CD4-positive, alpha-beta memory T cell (primary cell): Measurements from ENCODE around the gene FBXO44. TPM values are rescaled to one million over a fixed set of nuclear protein-coding genes. Genes with fewer than 3 reads are reported as not detected.

Source experiments
- CTCF ChIA-PET: fragments of 350-600 bp; sonication (Branson Sonifier 250); formaldehyde crosslinking; loops from one replicate; lab custom pipeline; 2021; ENCODE audit warnings: inconsistent platforms; ENCODE audit not compliant: partially characterized antibody; lab: Charles Lee
- POLR2A ChIA-PET: fragments of 350-600 bp; sonication (Branson Sonifier 250); formaldehyde crosslinking; loops from one replicate; lab custom pipeline; 2021; ENCODE audit not compliant: partially characterized antibody; lab: Charles Lee
- DNase-seq, 5 donors: peaks; one replicate each; pipeline versions ENCODE4 v3.0.0 to v3.0.0-alpha.2; 2020 to 2022; ENCODE audit warnings: mixed read lengths in 1 of 5
- H3K27ac ChIP-seq: one replicate; pipeline ENCODE4 v1.7.0; 2013; ENCODE audit warnings: low read depth, low read length
- H3K27me3 ChIP-seq: 2 replicates; pipeline ENCODE4 v1.7.0; 2013; ENCODE audit warnings: mild to moderate bottlenecking, low read length, moderate library complexity; ENCODE audit not compliant: insufficient read depth
- H3K36me3 ChIP-seq: 2 replicates; pipeline ENCODE4 v1.7.0; 2013; ENCODE audit warnings: mild to moderate bottlenecking, low read length, moderate library complexity; ENCODE audit not compliant: insufficient read depth
- H3K4me1 ChIP-seq: 2 replicates; pipeline ENCODE4 v1.7.0; 2013; ENCODE audit warnings: mild to moderate bottlenecking, low read length, moderate library complexity; ENCODE audit not compliant: insufficient read depth
- H3K4me3 ChIP-seq, 2 donors: one replicate each; pipeline ENCODE4 v1.7.0; 2013; ENCODE audit warnings: low read length in 2 of 2, mild to moderate bottlenecking in 1 of 2
- H3K9me3 ChIP-seq, 2 donors: one replicate each; pipeline ENCODE4 v1.7.0; 2013; ENCODE audit warnings: low read length in 2 of 2, control low read depth in 1 of 2; ENCODE audit not compliant: control insufficient read depth in 1 of 2
- H3K27ac Mint-ChIP-seq, 7 donors: one replicate each; pipeline ENCODE4 v1.8.0; 2020 to 2021; ENCODE audit warnings: mixed read lengths in 7 of 7, mild to moderate bottlenecking in 6 of 7, inconsistent platforms in 3 of 7, moderate library complexity in 3 of 7
- H3K27me3 Mint-ChIP-seq, 2 donors: one replicate each; pipeline ENCODE4 v1.8.0; 2020 to 2021; ENCODE audit warnings: mixed read lengths in 2 of 2
- H3K36me3 Mint-ChIP-seq, 2 donors: one replicate each; pipeline ENCODE4 v1.8.0; 2020 to 2021; ENCODE audit warnings: mixed read lengths in 2 of 2, inconsistent platforms in 1 of 2, mild to moderate bottlenecking in 1 of 2
- H3K4me1 Mint-ChIP-seq, 4 donors: one replicate each; pipeline ENCODE4 v1.8.0; 2020 to 2021; ENCODE audit warnings: mixed read lengths in 4 of 4, mild to moderate bottlenecking in 1 of 4
- H3K4me3 Mint-ChIP-seq, 8 donors: one replicate each; pipeline ENCODE4 v1.8.0; 2020 to 2021; ENCODE audit warnings: mixed read lengths in 8 of 8, mild to moderate bottlenecking in 7 of 8, moderate library complexity in 6 of 8, inconsistent platforms in 3 of 8
- H3K9me3 Mint-ChIP-seq, 8 donors: one replicate each; pipeline ENCODE4 v1.8.0; 2020 to 2021; ENCODE audit warnings: mixed read lengths in 8 of 8, mild to moderate bottlenecking in 5 of 8, inconsistent platforms in 3 of 8, moderate library complexity in 1 of 8
- intact Hi-C: fragments of 100-400 bp; cut with micrococcal nuclease; formaldehyde crosslinking; loops from one replicate; pipeline ENCODE4 v1.15.1; 2023
- polyA plus RNA-seq, 2 donors: library from polyadenylated mRNA; unstranded; fragments of 300-500 nt; fragmentation: Illumina TruSeq; gene quantifications; one replicate each; pipeline ENCODE4 v1.2.3, GENCODE V29; 2021
- total RNA-seq, 2 experiments: library from RNA; stranded (reverse); gene quantifications; one replicate each; pipeline ENCODE4 v1.2.3, GENCODE V29; 2021

FBXO44 gene
- total and polyA plus RNA-seq, 4 experiments from 2014 or later: 10.0 to 56.9 (median 33.8) TPM

GRCh38 chr1:11704194-11704529, 49.5 kb downstream of the FBXO44 start:
- Mint-ChIP-seq H3K9me3 (no peaks in the 10 kb centered on the region), H3K4me3 (no peak overlapping the region), H3K27ac (no peak overlapping the region), H3K27me3 (peaks cover 12% of the 10 kb centered on the region in 2 donors), H3K36me3 (no peaks in the 10 kb centered on the region), H3K4me1 (no peaks in the 10 kb centered on the region)
- no peaks in the 10 kb centered on the region for H3K9me3 ChIP-seq
- H3K4me3 ChIP-seq: no peak overlapping the region
- ChIA-PET CTCF (interaction anchor here (1.4 kb wide), 1 partner anchor 22 kb away, joined by 3 read pairs; no protein-coding TSS in a partner anchor), POLR2A (no interaction called here)
- H3K27ac ChIP-seq: no peak overlapping the region
- intact Hi-C loops: no loop called here
- H3K4me1 ChIP-seq: no peaks in the 10 kb centered on the region
- no peak for DNase-seq
- H3K36me3 ChIP-seq: no peaks in the 10 kb centered on the region
- H3K27me3 ChIP-seq: peaks cover 3% of the 10 kb centered on the region

GRCh38 chr1:11704691-11705475, 50.2 kb downstream of the FBXO44 start:
- H3K27ac Mint-ChIP-seq: no peak overlapping the region
- CTCF ChIA-PET: interaction anchor here (1.4 kb wide), 1 partner anchor 23 kb away, joined by 3 read pairs; no protein-coding TSS in a partner anchor
- POLR2A ChIA-PET: no interaction called here

DNA sequence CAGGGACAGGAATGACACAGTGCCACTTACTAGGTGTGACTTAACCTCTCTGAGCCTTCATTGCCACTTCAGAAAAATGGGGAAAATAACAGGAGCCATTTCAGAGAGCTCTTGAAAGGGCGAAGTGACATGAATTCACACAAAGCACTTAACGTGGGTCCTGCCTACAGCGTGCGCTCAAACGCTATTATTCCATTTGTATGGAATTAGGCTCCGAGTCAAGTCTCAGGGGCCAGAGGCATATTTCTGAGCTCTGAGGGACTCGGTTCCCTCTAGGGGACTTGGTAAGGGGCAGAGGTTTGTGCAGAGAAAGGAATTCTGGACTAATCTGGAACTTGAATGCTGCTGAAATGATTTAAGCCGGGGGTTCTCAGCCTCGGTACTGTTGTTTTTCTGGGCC, 50.9 kb downstream of the FBXO44 start:
- Histone ChIP-seq H3K27me3 (peaks cover 3% of the 10 kb centered on the region), H3K4me3 (no peak overlapping the region), H3K9me3 (no peaks in the 10 kb centered on the region), H3K4me1 (no peaks in the 10 kb centered on the region), H3K27ac (no peak overlapping the region), H3K36me3 (no peaks in the 10 kb centered on the region)
- H3K4me3 Mint-ChIP-seq: no peak overlapping the region
- ChIA-PET CTCF (interaction anchor here (1.4 kb wide), 1 partner anchor 24 kb away, joined by 3 read pairs; no protein-coding TSS in a partner anchor), POLR2A (no interaction called here)
- H3K27me3 Mint-ChIP-seq: peaks cover 15 to 17% of the 10 kb centered on the region in 2 donors
- intact Hi-C loops: no loop called here
- no peak overlapping the region for H3K27ac Mint-ChIP-seq
- no peaks in the 10 kb centered on the region for H3K4me1 Mint-ChIP-seq
- no peak for DNase-seq
- H3K9me3 Mint-ChIP-seq: no peaks in the 10 kb centered on the region
- no peaks in the 10 kb centered on the region for H3K36me3 Mint-ChIP-seq

More at GRCh38 chr1:11704691-11705475, 50.2 kb downstream of the FBXO44 start:
- Histone ChIP-seq H3K27ac (no peak overlapping the region), H3K4me1 (no peaks in the 10 kb centered on the region), H3K36me3 (no peaks in the 10 kb centered on the region), H3K27me3 (peaks cover 3% of the 10 kb centered on the region), H3K9me3 (no peaks in the 10 kb centered on the region), H3K4me3 (no peak overlapping the region)
- Mint-ChIP-seq H3K4me3 (no peak overlapping the region), H3K36me3 (no peaks in the 10 kb centered on the region), H3K4me1 (no peaks in the 10 kb centered on the region), H3K9me3 (no peaks in the 10 kb centered on the region), H3K27me3 (peaks cover 15 to 16% of the 10 kb centered on the region in 2 donors)
- no peak for DNase-seq
- intact Hi-C loops: no loop called here

DNA sequence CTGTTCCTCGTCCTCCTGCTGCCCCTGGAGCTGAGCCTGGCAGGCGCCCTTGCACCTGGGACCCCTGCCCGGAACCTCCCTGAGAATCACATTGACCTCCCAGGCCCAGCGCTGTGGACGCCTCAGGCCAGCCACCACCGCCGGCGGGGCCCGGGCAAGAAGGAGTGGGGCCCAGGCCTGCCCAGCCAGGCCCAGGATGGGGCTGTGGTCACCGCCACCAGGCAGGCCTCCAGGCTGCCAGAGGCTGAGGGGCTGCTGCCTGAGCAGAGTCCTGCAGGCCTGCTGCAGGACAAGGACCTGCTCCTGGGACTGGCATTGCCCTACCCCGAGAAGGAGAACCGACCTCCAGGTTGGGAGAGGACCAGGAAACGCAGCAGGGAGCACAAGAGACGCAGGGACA, 51.6 kb downstream of the FBXO44 start:
- H3K27ac Mint-ChIP-seq: no peak overlapping the region
- no peak overlapping the region for H3K4me3 Mint-ChIP-seq
- Histone ChIP-seq H3K27ac (no peak overlapping the region), H3K27me3 (peaks cover 3% of the 10 kb centered on the region), H3K9me3 (no peaks in the 10 kb centered on the region), H3K4me1 (no peaks in the 10 kb centered on the region), H3K36me3 (no peaks in the 10 kb centered on the region), H3K4me3 (no peak overlapping the region)
- H3K27me3 Mint-ChIP-seq: peaks cover 15 to 17% of the 10 kb centered on the region in 2 donors
- intact Hi-C loops: no loop called here
- DNase-seq: no peak
- no peaks in the 10 kb centered on the region for H3K4me1 Mint-ChIP-seq
- no peaks in the 10 kb centered on the region for H3K9me3 Mint-ChIP-seq
- ChIA-PET POLR2A (no interaction called here), CTCF (no interaction called here)
- H3K36me3 Mint-ChIP-seq: no peaks in the 10 kb centered on the region

DNA sequence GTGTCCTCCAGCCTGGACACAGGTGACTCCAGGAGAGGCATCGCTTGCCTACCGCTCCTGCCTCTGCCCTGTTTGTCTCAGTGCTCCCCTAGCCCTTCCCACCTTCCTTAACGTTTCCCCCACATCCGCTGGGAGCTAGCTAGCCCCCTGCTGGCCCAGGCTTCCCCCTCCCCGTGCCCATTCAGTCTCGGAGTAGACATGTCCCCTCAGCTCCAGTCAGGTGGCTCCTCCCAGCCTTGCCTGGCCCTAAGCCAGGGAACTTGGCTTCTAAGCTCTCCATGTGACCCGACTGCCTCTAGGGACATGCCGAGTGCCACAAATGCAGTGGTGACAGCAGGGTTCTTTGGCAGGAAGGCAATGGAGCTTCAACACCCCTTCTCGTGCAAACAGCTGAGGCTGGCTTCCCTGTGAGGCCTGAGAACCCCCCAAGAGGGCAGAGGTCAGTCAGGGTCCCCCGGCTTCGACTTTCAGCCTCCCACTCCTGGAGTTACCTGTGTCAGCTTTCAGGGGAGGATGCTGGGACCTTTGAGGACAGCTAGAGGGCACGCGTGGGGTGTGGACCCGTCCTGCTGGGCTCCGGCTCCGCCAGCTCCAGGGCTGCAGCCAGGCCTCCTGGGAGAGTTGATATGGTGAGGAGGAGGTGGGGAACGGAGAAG, 53.1 kb downstream of the FBXO44 start:
- Mint-ChIP-seq H3K4me1 (no peaks in the 10 kb centered on the region), H3K27me3 (peaks cover 15 to 17% of the 10 kb centered on the region in 2 donors), H3K27ac (no peak overlapping the region), H3K4me3 (no peak overlapping the region), H3K9me3 (no peaks in the 10 kb centered on the region), H3K36me3 (no peaks in the 10 kb centered on the region)
- ChIA-PET CTCF (interaction anchor here (2.0 to 3.2 kb wide), 2 partner anchors 9 to 12 kb away, joined by 5 to 16 read pairs; no protein-coding TSS in a partner anchor), POLR2A (interaction anchor here (1.2 kb wide), 1 partner anchor 57 kb away, joined by 3 read pairs; no protein-coding TSS in a partner anchor)
- H3K4me1 ChIP-seq: no peaks in the 10 kb centered on the region
- no peaks in the 10 kb centered on the region for H3K9me3 ChIP-seq
- H3K27ac ChIP-seq: no peak overlapping the region
- no peak for DNase-seq
- peaks cover 3% of the 10 kb centered on the region for H3K27me3 ChIP-seq
- H3K36me3 ChIP-seq: no peaks in the 10 kb centered on the region
- H3K4me3 ChIP-seq: no peak overlapping the region
- intact Hi-C loops: no loop called here

- ChIA-PET CTCF (interaction anchor here (1.1 to 3.2 kb wide), 4 partner anchors 10 to 671 kb away, joined by 3 to 16 read pairs (median 4); no protein-coding TSS in a partner anchor), POLR2A (no interaction called here)
- H3K27me3 ChIP-seq: peaks cover 3% of the 10 kb centered on the region
- Mint-ChIP-seq H3K36me3 (no peaks in the 10 kb centered on the region), H3K4me1 (no peaks in the 10 kb centered on the region), H3K27me3 (peaks cover 9 to 16% of the 10 kb centered on the region in 2 donors), H3K27ac (no peak overlapping the region), H3K9me3 (no peaks in the 10 kb centered on the region), H3K4me3 (no peak overlapping the region)
- DNase-seq: no peak
- H3K36me3 ChIP-seq: no peaks in the 10 kb centered on the region
- H3K4me1 ChIP-seq: no peaks in the 10 kb centered on the region
- no peaks in the 10 kb centered on the region for H3K9me3 ChIP-seq
- H3K27ac ChIP-seq: no peak overlapping the region
- intact Hi-C loops: no loop called here
- H3K4me3 ChIP-seq: no peak overlapping the region
Observed at GRCh38 chr1:11708554-11709350, 54.1 kb downstream of the FBXO44 start.
